Lower leg skin (tissue), 3 donors: Measurements from ENCODE around the gene EHD1.

Experiments
- CTCF ChIP-seq, 3 donors: fragments of 450-650 bp; IDR thresholded peaks; one replicate each; pipeline ENCODE4 v1.5.1; 2016; ENCODE audit warnings: antibody characterized with exemption in 3 of 3, mild to moderate bottlenecking in 3 of 3, moderate library complexity in 2 of 3
- POLR2A ChIP-seq, 2 donors: fragments of 450-650 bp; IDR thresholded peaks; one replicate each; pipeline ENCODE4 v1.6.1; 2016 to 2017; ENCODE audit warnings: antibody characterized with exemption in 2 of 2, mild to moderate bottlenecking in 1 of 2, moderate library complexity in 1 of 2

GRCh38 chr11:64924910-64925284 is 46.5 kb upstream of the EHD1 start:
- TF ChIP-seq CTCF (IDR thresholded peaks at IDR 0.05) = no peak
- no peak for TF ChIP-seq POLR2A (IDR thresholded peaks at IDR 0.05)
